ENCODE data around the gene MYH16.
"Not testable (repeated sequence)": the region's sequence is repeated elsewhere in the genome, so short reads cannot be mapped to it uniquely, and the experiment has no call there.

The MYH16 gene

GRCh38 chr7:99258501-99258900 is 14.1 kb upstream of the MYH16 start:
- DNase-seq (ENCODE audit: low spot score) = no peak

DNA sequence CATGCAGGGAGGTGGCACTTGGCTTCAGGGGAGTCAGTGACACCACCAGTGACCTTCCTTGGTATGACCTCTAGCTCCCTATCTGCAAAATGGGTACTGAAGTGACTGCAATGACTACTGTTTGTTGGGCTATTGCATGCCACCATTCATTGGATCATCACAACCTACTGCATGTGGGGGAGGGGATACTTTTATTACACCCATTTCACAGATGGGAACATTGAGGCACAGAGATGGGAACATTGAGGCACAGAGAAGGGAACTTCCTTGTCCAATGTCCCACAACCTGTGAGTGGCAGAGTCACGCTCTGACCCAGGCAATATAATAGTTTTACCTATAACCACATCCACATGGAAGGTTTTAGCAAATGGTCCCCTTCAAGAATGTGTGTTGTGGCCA is 12.2 kb upstream of the MYH16 start:
- DNase-seq (ENCODE audit: low spot score) = no peak

DNA sequence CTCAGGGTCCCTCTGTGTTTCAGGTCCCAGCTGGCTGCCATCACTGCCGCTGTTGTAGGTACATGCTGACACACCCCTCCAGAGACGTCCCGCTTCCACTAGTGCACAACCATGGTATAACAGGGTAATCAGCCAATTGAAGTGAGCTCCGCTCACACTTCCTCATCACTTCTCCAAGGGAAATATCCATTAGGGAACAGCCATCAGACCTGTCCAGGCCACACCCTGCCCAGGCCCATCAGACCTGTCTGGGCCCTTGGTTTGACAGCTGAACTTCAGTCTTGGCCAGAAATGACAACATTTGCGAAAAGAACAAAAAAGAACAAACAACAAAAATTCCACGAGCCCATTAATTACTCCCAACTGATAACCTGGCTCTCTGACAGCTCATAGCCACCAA is 11.0 kb upstream of the MYH16 start:
- no peak for DNase-seq (ENCODE audit: low spot score)

- DNase-seq (ENCODE audit: low spot score) = no peak
Observed at GRCh38 chr7:99265848-99266480, 6.7 kb upstream of the MYH16 start.

- no peak for DNase-seq (ENCODE audit: low spot score)
Observed at GRCh38 chr7:99267481-99267840, 5.2 kb upstream of the MYH16 start.

GRCh38 chr7:99267841-99268576 is 4.6 kb upstream of the MYH16 start:
- no peak for DNase-seq (ENCODE audit: low spot score)

DNA sequence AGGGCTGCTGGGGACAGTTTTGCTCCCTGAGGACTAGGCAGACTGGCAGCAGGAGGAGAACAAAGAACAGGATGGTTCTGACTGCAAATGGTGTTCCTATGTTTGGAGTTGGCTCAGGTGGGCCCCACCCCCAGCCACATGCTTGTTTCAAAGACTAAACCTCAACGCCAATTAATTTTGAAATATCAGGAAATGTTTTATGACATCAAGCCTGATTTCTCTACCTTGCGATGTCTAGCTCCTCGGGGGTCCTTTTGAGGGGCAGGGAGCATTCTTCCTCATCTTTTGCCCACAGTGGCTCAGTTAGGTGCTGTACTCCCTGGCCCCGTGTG is 4.1 kb upstream of the MYH16 start:
- DNase-seq (ENCODE audit: low spot score) = no peak

DNA sequence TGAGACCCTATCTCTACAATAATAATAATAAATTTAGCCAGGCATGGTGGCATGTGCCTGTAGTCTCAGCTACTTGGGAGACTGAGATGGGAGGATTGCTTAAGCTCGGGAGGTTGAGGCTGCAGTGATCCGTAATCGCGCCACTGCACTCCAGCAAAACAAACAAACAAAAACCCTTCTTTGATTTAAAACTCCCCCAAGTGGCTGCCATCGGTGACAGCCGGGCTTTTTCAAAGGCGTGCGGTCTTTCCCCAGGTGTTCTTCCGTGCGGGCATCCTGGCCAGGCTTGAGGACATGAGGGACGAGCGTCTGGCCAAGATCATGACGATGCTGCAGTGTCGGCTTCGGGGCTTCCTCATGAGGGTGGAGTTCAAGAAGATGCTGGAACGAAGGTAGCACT is 1.9 kb upstream of the MYH16 start:
- DNase-seq (ENCODE audit: low spot score) = no peak

DNA sequence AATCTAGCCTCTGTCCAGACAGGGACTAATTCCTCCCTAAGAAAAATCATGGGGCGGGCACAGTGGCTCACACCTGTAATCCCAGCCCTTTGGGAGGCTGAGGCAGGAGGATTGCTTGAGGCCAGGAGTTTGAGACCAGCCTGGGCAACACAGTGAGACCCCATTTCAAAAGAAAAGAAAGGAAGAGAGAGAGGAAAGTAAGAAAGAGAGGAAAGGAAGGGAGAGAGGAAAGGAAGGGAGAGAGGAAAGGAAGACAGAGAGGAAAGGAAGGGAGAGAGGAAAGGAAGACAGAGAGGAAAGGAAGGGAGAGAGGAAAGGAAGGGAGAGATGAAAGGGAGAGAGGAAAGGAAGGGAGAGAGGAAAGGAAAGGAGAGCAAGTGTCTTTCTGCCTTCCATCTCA is 922 bp downstream of the MYH16 start:
- not testable (repeated sequence) for DNase-seq (ENCODE audit: low spot score)

GRCh38 chr7:99274908-99275307 is 2.3 kb downstream of the MYH16 start:
- DNase-seq (ENCODE audit: low spot score) = not testable (repeated sequence)

DNA sequence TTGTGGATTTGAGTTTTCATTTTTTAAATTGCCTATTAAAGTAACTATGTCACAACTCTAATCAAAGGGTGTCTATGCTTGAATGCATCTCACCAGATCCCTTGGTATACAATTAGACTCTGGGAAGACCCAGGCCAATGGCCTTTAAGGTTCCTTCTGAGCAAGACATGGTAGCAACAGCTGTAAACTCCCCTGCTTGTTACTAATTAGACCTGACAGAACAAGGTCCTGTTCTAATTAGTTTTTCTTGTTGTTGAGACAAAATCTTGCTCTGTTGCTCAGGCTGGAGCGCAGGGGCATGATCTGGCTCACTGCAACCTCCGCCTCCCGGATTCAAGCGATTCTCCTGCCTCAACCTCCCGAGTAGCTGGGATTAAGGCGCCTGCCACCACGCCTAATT is 2.9 kb downstream of the MYH16 start:
- DNase-seq (ENCODE audit: low spot score) = no peak

DNA sequence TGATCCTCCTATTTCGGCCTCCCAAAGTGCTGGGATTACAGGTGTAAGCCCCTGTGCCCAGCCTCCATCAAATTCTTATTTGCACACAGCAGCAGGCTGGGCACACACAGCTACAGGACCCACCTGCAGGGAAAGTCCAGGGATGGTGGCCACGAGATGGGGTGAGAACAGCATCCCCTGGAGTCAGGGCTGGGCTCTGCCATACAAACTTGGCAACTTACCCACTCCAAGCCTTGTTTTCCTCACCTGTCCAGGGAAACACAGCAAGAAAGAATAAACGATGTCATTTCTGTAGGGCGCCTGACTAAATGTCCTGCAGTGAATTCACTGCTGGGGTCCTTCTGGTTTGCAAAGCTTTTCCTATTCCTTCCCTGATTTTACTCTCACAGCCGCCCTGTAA is 5.5 kb downstream of the MYH16 start:
- DNase-seq (ENCODE audit: low spot score) = no peak

- not testable (repeated sequence) for DNase-seq (ENCODE audit: low spot score)
Observed at GRCh38 chr7:99284165-99284564, 11.5 kb downstream of the MYH16 start.

DNA sequence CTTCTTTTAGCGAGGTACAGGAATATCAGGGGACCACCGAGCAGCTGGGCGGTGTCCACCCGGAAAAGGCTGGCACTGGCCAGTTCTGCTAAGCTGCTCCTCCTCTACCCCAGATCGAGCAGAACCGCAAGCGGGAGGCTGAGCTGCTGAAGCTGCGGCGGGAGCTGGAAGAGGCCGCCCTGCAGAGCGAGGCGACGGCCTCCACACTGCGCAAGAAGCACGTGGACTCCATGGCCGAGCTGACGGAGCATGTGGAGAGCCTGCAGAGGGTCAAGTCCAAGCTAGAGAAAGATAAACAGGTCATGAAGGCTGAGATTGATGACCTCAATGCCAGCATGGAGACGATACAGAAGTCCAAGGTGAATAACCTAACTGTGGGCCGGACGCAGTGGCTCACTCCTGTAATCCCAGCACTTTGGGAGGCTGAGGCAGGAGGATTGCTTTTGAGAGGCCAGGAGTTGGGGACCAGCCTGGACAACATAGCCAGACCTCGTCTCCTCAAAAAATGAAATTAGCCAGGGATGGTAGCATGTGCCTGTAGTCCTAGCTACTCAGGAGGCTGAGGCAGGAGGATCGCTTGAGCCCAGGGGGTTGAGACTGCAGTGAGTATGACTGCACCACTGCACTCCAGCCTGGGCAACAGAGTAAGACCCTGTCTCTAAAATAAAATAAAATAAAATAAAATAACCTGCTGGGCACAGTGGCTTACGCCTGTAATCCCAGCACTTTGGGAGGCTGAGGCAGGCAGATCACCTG is 15.3 kb downstream of the MYH16 start:
- DNase-seq (ENCODE audit: low spot score) = no peak

DNA sequence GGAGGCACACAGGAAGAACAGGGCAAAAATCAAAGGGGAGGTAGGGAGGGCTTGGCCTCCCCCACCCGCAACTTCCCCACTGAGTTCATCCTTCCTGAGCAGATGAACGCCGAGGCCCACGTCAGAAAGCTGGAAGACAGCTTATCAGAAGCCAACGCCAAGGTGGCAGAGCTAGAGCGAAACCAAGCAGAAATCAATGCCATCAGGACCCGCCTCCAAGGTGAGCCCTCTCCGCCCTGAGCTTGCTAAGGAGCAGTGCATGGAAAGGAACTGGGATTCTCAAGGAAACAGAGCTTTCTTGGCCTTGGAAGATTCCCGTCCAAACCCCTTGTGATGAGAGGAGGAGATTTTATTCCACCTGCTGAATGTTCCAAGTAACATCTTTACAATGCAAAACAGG is 16.5 kb downstream of the MYH16 start:
- no peak for DNase-seq (ENCODE audit: low spot score)

GRCh38 chr7:99290148-99290547 is 17.5 kb downstream of the MYH16 start:
- DNase-seq (ENCODE audit: low spot score) = not testable (repeated sequence)

GRCh38 chr7:99290980-99291607 is 18.5 kb downstream of the MYH16 start:
- DNase-seq (ENCODE audit: low spot score) = no peak

DNA sequence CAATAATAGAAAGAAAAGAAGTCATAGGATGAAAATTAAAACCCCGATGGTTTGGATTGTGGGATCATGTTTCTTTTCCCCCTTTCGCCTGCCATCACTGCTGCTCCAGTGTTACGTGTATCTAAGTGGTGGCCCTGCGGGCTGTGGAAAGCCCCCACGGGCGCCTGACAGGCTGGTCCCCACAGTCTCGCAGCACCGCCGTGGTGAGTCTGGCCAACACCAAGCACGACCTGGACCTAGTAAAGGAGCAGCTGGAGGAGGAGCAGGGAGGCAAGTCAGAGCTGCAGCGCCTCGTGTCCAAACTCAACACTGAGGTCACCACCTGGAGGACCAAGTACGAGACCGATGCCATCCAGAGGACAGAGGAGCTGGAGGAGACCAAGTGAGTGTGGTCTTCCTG is 19.5 kb downstream of the MYH16 start:
- no peak for DNase-seq (ENCODE audit: low spot score)

DNA sequence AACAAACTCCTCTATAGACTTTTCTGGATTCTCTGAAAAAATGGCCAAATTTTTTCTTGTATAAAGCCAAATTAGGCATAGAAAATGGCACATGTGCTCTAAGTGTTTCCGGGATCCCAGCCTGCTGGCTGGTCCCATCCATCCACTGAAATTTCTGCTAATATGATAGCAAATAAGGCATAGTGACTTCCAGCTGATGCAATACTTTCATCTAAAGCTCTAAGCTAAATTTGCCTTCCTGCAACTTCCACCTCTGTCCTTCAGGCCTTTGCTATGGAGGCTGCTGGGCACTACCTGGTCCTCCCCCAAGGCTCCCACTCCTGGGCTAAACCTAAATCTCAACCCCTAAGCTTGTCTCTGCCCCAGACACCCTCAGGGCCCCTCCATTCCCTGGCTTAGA is 20.5 kb downstream of the MYH16 start:
- no peak for DNase-seq (ENCODE audit: low spot score)

- no peak for DNase-seq (ENCODE audit: low spot score)
Observed at GRCh38 chr7:99293650-99294049, 21.0 kb downstream of the MYH16 start.

- no peak for DNase-seq (ENCODE audit: low spot score)
Observed at GRCh38 chr7:99296471-99296870, 23.8 kb downstream of the MYH16 start.

DNA sequence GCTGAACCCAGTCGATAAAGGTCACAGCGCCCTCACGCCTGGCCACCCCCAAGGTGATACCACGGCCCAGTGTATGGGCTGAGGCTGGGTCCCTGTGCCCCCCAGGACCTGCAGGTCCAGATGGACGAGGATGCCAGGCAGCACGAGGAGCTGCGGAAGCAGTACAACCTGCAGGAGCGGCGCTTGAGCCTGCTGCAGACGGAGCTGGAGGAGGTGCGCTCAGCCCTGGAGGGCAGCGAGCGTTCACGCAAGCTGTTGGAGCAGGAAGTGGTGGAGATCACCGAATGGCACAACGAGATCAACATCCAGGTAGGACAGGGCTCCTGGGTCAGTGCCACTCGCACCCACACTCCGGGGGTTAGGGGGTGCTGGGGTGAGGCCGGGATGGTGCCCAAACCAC is 28.9 kb downstream of the MYH16 start:
- no peak for DNase-seq (ENCODE audit: low spot score)
